Sigmoid colon (tissue), 7 donors: Measurements from ENCODE around the gene SHROOM4. TPM values are rescaled to one million over a fixed set of nuclear protein-coding genes. Genes with fewer than 3 reads are reported as not detected.

Experiments used
- DNase-seq: peaks from one replicate; pipeline ENCODE4 v3.0.0-alpha.2; 2019
- H3K27ac ChIP-seq, 4 donors: fragments of 200-600 bp; sonication (generic); one replicate each; pipeline ENCODE4 v1.5.1; 2016 to 2019; ENCODE audit warnings: mild to moderate bottlenecking in 1 of 4
- H3K27me3 ChIP-seq, 3 donors: fragments of 200-600 bp; sonication (generic); one replicate each; pipeline ENCODE4 v1.5.1; 2019; ENCODE audit warnings: mild to moderate bottlenecking in 1 of 3
- H3K36me3 ChIP-seq, 4 donors: fragments of 200-600 bp; sonication (generic); one replicate each; pipeline ENCODE4 v1.5.1; 2016 to 2019
- H3K4me1 ChIP-seq, 4 donors: fragments of 200-600 bp; sonication (generic); one replicate each; pipeline ENCODE4 v1.5.1; 2017 to 2019
- H3K4me3 ChIP-seq, 4 donors: fragments of 200-600 bp; sonication (generic); one replicate each; pipeline ENCODE4 v1.5.1; 2017 to 2019; ENCODE audit warnings: mild to moderate bottlenecking in 2 of 4, moderate library complexity in 1 of 4
- H3K9me3 ChIP-seq, 4 donors: fragments of 200-600 bp in 3 of 4; sonication (generic) in 3 of 4; one replicate each; pipeline versions ENCODE4 v1.5.1 to v1.6.1; 2013 to 2019
- CTCF ChIP-seq, 4 experiments: fragments of 450-650 bp in 3 of 4; fragments of 200-600 bp in 1 of 4; IDR thresholded peaks; one replicate each; pipeline ENCODE4 v1.5.1; 2016 to 2019; ENCODE audit warnings: antibody characterized with exemption in 4 of 4, mild to moderate bottlenecking in 3 of 4, moderate library complexity in 2 of 4
- EP300 ChIP-seq, 4 donors: sonication (generic); formaldehyde crosslinking; IDR thresholded peaks; one replicate each; pipeline ENCODE4 v1.6.1; 2017; ENCODE audit warnings: antibody characterized with exemption in 4 of 4
- POLR2A ChIP-seq, 2 donors: fragments of 450-650 bp; IDR thresholded peaks; one replicate each; pipeline ENCODE4 v1.6.1; 2016; ENCODE audit warnings: antibody characterized with exemption in 2 of 2, mild to moderate bottlenecking in 2 of 2, moderate library complexity in 2 of 2
- POLR2AphosphoS5 ChIP-seq, 4 donors: sonication (generic); formaldehyde crosslinking; IDR thresholded peaks; one replicate each; pipeline ENCODE4 v1.6.1; 2017; ENCODE audit warnings: antibody characterized with exemption in 4 of 4
- WGBS, 2 donors: extraction: QIAGEN DNeasy Blood & Tissue Kit; methylation state at CpG; one replicate each; pipeline ENCODE4 v1.1.7; 2013; 5-methylcytosine and 5-hydroxymethylcytosine counted together
- intact Hi-C: fragments of 100-400 bp; cut with DNase I; formaldehyde crosslinking; loops from one replicate; pipeline ENCODE4 v1.15.1; 2023
- polyA plus RNA-seq, 3 donors: library from polyadenylated mRNA; stranded (reverse); fragments of 200-250 nt; gene quantifications; one replicate each; pipeline ENCODE4 v1.2.3, GENCODE V29; 2013
- total RNA-seq, 4 donors: library from RNA; depleted of rRNA; stranded (reverse); fragments of >200 nt; gene quantifications; one replicate each; pipeline ENCODE4 v1.1.0, GENCODE V29; 2016
- donor health status: healthy with polysubstance abuse.
- donor health status: Bipolar disorder and iron deficiency.
- donor health status: healthy.

SHROOM4 gene
- total and polyA plus RNA-seq, 7 donors = 0.46 to 6.1 (median 3.3) TPM; not detected in 1

DNA sequence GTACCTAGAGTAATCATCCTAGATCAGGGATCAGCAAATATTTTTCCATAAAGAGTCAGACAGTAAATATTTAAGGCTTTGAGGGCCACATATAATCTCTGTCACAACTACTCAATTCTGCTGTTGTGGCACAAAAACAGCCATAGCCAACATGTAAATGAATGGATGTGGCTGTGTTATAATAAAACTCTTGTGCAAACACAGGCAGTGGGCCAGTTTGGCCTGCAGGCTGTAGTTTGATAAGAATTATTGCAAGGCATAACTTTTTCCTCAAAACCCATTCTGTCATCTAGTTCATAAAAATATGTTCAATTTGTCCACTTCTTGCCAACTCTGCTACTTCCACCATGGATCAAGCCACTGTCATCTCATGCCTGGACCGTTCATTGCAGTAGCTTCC lies 39.4 kb upstream of the SHROOM4 start:
- Histone ChIP-seq H3K9me3 (no peaks in the 10 kb centered on the region), H3K36me3 (no peaks in the 10 kb centered on the region), H3K27ac (no peak overlapping the region), H3K27me3 (no peaks in the 10 kb centered on the region), H3K4me1 (no peaks in the 10 kb centered on the region), H3K4me3 (no peak overlapping the region)
- no peak for TF ChIP-seq CTCF (IDR thresholded peaks at IDR 0.05)
- no peak for TF ChIP-seq POLR2AphosphoS5 (IDR thresholded peaks at IDR 0.05)
- no peak for TF ChIP-seq POLR2A (IDR thresholded peaks at IDR 0.05)
- no peak for TF ChIP-seq EP300 (IDR thresholded peaks at IDR 0.05)
- intact Hi-C loops = no loop called here
- 13 to 54% methylated on average over 1 of the region's 1 CpG for WGBS, 2 donors
- no peak for DNase-seq

- Histone ChIP-seq H3K4me1 (no peaks in the 10 kb centered on the region), H3K36me3 (no peaks in the 10 kb centered on the region), H3K27me3 (no peaks in the 10 kb centered on the region), H3K4me3 (no peak overlapping the region), H3K9me3 (no peaks in the 10 kb centered on the region), H3K27ac (no peak overlapping the region)
- TF ChIP-seq POLR2AphosphoS5 (IDR thresholded peaks at IDR 0.05) (no peak), POLR2A (IDR thresholded peaks at IDR 0.05) (no peak), CTCF (IDR thresholded peaks at IDR 0.05) (no peak), EP300 (IDR thresholded peaks at IDR 0.05) (no peak)
- no peak for DNase-seq
- WGBS, 2 donors = 38 to 76% methylated on average over 4 of the region's 4 CpGs
- intact Hi-C loops = no loop called here
Measured at GRCh38 chrX:50852524-50852923, 38.5 kb upstream of the SHROOM4 start.

DNA sequence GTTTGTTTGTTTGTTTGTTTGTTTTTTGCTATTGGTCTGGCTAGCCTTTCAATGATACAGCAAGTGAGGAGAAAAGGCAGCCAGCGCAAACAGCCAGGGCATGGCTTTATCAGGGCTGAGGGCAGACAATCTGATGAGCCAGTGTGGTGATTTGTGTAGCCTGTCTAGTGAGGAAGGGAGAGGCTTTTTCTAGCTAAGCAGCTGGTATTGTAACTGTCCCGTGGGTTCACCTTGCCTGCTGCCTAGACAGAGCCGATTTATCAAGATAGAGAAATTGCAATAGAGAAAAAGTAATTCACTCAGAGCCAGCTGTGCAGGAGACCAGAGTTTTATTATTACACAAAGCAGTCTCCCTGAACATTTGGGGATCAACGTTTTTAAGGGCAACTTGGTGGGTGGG lies 28.2 kb upstream of the SHROOM4 start:
- no peaks in the 10 kb centered on the region for H3K4me1 ChIP-seq
- no peak for DNase-seq
- intact Hi-C loops = no loop called here
- H3K4me3 ChIP-seq = no peak overlapping the region
- TF ChIP-seq POLR2AphosphoS5 (IDR thresholded peaks at IDR 0.05) (no peak), EP300 (IDR thresholded peaks at IDR 0.05) (no peak), POLR2A (IDR thresholded peaks at IDR 0.05) (no peak), CTCF (IDR thresholded peaks at IDR 0.05) (no peak)
- 63 to 72% methylated on average over 4 of the region's 4 CpGs for WGBS, 2 donors
- no peaks in the 10 kb centered on the region for H3K27me3 ChIP-seq
- H3K9me3 ChIP-seq = no peaks in the 10 kb centered on the region
- no peaks in the 10 kb centered on the region for H3K36me3 ChIP-seq
- H3K27ac ChIP-seq = no peak overlapping the region

DNA sequence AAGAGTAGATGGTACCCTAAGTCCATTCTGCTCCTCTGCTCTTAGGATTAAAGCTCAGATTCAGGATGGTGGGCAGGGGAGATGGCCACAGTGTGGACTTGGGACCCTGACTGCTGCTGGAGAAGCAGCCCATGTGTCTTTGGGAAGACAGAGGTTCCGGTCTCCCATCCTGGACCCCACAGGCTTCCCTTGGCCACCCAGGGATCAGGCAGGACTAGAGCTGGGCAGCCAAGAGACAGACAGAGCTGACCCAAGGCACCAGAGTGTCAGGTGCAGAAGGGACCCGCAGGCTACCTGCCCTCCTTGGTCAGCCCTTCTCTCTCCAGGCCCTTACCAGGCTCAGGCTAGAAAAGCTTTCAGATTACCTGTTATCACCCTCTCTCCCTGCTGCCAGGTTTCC lies 25.7 kb upstream of the SHROOM4 start:
- intact Hi-C loops = no loop called here
- DNase-seq = no peak
- Histone ChIP-seq H3K9me3 (no peaks in the 10 kb centered on the region), H3K27me3 (no peaks in the 10 kb centered on the region), H3K4me1 (no peaks in the 10 kb centered on the region), H3K27ac (no peak overlapping the region), H3K4me3 (no peak overlapping the region), H3K36me3 (no peaks in the 10 kb centered on the region)
- TF ChIP-seq POLR2A (IDR thresholded peaks at IDR 0.05) = no peak
- TF ChIP-seq CTCF (IDR thresholded peaks at IDR 0.05) = no peak
- TF ChIP-seq EP300 (IDR thresholded peaks at IDR 0.05) = no peak
- no peak for TF ChIP-seq POLR2AphosphoS5 (IDR thresholded peaks at IDR 0.05)
- WGBS, 2 donors = 92 to 95% methylated on average over 2 of the region's 2 CpGs

- Histone ChIP-seq H3K36me3 (no peaks in the 10 kb centered on the region), H3K4me3 (no peak overlapping the region), H3K9me3 (no peaks in the 10 kb centered on the region), H3K27ac (no peak overlapping the region), H3K27me3 (no peaks in the 10 kb centered on the region), H3K4me1 (no peaks in the 10 kb centered on the region)
- TF ChIP-seq EP300 (IDR thresholded peaks at IDR 0.05) = no peak
- no peak for TF ChIP-seq CTCF (IDR thresholded peaks at IDR 0.05)
- no peak for TF ChIP-seq POLR2A (IDR thresholded peaks at IDR 0.05)
- no peak for TF ChIP-seq POLR2AphosphoS5 (IDR thresholded peaks at IDR 0.05)
- intact Hi-C loops = no loop called here
- DNase-seq = no peak
- WGBS, 2 donors = 85 to 92% methylated on average over 5 of the region's 5 CpGs
Measured at GRCh38 chrX:50838820-50839600, 25.0 kb upstream of the SHROOM4 start.
